IPS-18a (cell line): ENCODE results near the gene CYP39A1.

ENCODE experiments used
- H3K27ac ChIP-seq: one replicate; pipeline ENCODE4 v1.5.1; 2013; ENCODE audit warnings: low read length
- H3K27me3 ChIP-seq: one replicate; pipeline ENCODE4 v1.6.1; 2013; ENCODE audit warnings: mild to moderate bottlenecking, low read length; ENCODE audit not compliant: control insufficient read depth, insufficient read depth
- H3K36me3 ChIP-seq: one replicate; pipeline ENCODE4 v1.6.1; 2013; ENCODE audit warnings: low read depth, low read length; ENCODE audit not compliant: control insufficient read depth
- H3K4me1 ChIP-seq: one replicate; pipeline ENCODE4 v1.6.1; 2013; ENCODE audit warnings: low read depth, low read length; ENCODE audit not compliant: control insufficient read depth
- H3K4me3 ChIP-seq: one replicate; pipeline ENCODE4 v1.5.1; 2013; ENCODE audit warnings: low read length
- H3K9ac ChIP-seq: one replicate; pipeline ENCODE4 v1.6.1; 2013; ENCODE audit warnings: mild to moderate bottlenecking, low read length, moderate library complexity
- H3K9me3 ChIP-seq: one replicate; pipeline ENCODE4 v1.6.1; 2013; ENCODE audit warnings: low read depth, low read length; ENCODE audit not compliant: control insufficient read depth

The CYP39A1 gene

GRCh38 chr6:46509981-46510510 lies 142.6 kb downstream of the CYP39A1 start:
- Histone ChIP-seq H3K27ac (no peak overlapping the region), H3K36me3 (no peaks in the 10 kb centered on the region), H3K4me3 (no peak overlapping the region), H3K4me1 (no peaks in the 10 kb centered on the region), H3K9ac (no peak overlapping the region), H3K9me3 (no peaks in the 10 kb centered on the region), H3K27me3 (no peaks in the 10 kb centered on the region)

DNA sequence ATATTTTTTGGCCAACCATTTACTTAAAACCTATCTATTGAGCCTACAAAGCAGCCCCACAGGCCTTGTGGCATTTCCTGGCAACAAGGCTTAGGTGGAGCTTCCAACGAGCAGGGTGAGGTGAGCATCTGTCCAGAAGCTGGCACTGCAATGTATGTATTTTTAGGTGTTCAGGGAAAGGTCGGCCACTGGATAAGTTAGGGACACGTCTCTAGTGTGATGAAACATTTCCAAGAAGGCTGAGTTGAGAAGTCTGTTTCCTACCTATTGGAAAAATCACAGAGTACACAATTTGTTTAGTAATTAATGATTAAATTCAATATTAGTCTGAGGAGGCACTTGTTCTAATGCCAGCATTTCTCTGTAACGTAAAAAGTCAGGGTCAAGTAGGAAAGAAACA lies 143.6 kb downstream of the CYP39A1 start:
- H3K27me3 ChIP-seq, result no peaks in the 10 kb centered on the region
- H3K36me3 ChIP-seq, result no peaks in the 10 kb centered on the region
- no peak overlapping the region for H3K4me3 ChIP-seq
- no peaks in the 10 kb centered on the region for H3K9me3 ChIP-seq
- H3K9ac ChIP-seq, result no peak overlapping the region
- no peaks in the 10 kb centered on the region for H3K4me1 ChIP-seq
- H3K27ac ChIP-seq, result no peak overlapping the region

GRCh38 chr6:46507426-46507825 lies 145.2 kb downstream of the CYP39A1 start:
- H3K36me3 ChIP-seq, result no peaks in the 10 kb centered on the region
- H3K4me3 ChIP-seq, result no peak overlapping the region
- no peaks in the 10 kb centered on the region for H3K9me3 ChIP-seq
- H3K9ac ChIP-seq, result no peak overlapping the region
- no peaks in the 10 kb centered on the region for H3K27me3 ChIP-seq
- H3K27ac ChIP-seq, result no peak overlapping the region
- H3K4me1 ChIP-seq, result no peaks in the 10 kb centered on the region

DNA sequence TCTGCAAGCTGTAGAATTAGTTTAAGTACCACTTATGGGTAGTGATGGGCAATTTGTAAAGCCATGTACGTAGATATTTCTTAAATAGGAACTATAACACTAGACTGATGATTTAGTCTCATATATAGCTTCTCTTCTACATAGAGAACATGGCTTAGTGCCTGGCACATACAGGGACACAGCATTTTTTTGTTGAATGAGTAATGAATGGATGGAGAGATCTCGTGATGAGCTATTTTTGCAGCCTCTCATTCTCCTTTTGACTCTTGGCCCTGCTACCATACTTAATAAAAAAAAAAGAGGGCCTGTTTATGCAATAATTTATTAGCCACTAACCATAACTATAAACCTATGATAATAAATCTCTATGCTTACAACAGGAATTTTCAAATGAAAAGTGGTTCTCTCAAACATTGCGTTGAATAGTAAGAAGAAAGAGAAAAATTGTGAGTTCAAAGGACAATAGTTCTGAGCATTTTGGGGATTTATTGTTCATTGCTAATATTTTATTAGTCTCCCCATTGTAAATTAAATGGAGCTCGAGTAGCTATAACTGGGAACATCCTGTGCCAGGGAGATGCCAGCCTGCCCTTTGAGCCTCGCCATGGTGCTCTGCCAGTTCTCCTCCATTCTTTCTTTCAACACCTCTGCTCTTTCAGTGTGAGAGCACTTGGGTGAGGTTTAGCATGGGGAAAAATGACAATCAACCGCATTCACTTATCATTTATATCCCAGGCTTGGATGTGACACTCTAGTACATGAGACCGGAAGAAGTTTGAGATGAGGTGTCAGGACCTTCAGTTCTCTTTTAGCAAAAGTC lies 146.7 kb downstream of the CYP39A1 start:
- H3K9ac ChIP-seq, result no peak overlapping the region
- H3K36me3 ChIP-seq, result no peaks in the 10 kb centered on the region
- no peaks in the 10 kb centered on the region for H3K4me1 ChIP-seq
- H3K27ac ChIP-seq, result no peak overlapping the region
- no peak overlapping the region for H3K4me3 ChIP-seq
- no peaks in the 10 kb centered on the region for H3K9me3 ChIP-seq
- no peaks in the 10 kb centered on the region for H3K27me3 ChIP-seq

DNA sequence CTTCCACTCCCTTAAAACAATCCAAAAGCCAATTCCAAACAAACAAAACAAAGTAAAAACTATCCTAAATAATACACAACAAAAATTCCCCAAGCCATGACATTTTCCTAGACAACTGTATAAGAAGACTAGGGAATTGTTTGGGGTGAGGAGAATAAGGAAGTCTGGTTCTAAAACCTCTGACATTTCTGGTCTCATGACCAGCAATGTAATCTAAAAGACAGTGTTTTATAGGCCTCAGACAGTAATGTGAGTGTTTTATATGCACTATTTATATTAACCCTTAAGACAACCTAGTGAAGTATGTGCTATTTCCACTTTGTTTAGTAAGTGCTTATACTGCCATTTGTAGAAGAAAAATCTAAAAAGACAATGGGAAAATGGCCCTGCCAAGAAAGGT lies 148.4 kb downstream of the CYP39A1 start:
- Histone ChIP-seq H3K9me3 (no peaks in the 10 kb centered on the region), H3K36me3 (no peaks in the 10 kb centered on the region), H3K27ac (no peak overlapping the region), H3K4me1 (no peaks in the 10 kb centered on the region), H3K4me3 (no peak overlapping the region), H3K9ac (no peak overlapping the region), H3K27me3 (no peaks in the 10 kb centered on the region)

- Histone ChIP-seq H3K27ac (no peak overlapping the region), H3K4me3 (no peak overlapping the region), H3K27me3 (no peaks in the 10 kb centered on the region), H3K9me3 (no peaks in the 10 kb centered on the region), H3K36me3 (no peaks in the 10 kb centered on the region), H3K4me1 (no peaks in the 10 kb centered on the region), H3K9ac (no peak overlapping the region)
These were observed 150.0 kb downstream of the CYP39A1 start for GRCh38 chr6:46502486-46503119.

DNA sequence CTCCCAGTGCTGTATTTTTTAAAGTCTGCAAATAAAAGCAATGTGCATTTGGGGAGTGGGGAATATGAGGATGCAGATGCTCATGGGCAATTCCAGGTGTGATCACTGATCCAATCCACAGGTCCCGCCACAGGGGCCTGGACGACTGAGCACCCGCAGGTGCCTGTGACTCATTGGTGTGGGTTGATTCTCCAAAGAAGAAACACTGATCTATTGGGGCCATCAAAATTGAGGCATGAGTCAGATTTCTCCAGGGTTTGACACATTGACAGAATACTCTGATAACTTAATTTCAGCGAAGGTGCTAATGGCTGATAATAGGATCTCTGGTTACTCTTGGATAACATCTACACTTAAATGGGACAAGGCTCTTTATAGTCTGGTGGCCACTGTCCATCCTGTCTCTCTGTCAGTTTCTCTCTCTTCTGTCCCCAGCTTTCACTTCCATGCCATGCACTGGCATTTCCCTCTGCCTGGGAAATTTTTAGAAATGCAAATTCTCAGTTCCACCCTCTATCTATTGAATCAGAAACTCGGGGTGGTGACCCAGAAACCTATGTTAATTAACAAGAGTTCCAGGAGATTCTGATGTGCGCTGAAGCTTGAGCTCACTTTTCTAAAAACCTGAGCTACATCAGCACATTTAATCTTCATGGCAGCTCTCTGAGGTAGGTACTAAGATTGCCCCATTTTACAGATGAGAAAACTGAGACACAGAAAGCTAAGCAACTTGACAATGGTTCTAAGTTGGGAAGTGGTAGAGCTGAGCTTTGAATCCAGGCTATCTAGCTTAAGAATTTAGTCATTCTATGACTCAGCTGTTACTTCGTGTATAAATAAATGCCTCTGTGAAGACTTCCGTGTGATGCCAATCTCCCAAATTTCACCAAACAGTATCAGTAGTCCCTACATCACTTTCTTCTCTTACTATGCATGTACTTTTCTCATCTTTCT lies 151.2 kb downstream of the CYP39A1 start:
- Histone ChIP-seq H3K27me3 (no peaks in the 10 kb centered on the region), H3K9me3 (no peaks in the 10 kb centered on the region), H3K9ac (no peak overlapping the region), H3K4me3 (no peak overlapping the region), H3K4me1 (no peaks in the 10 kb centered on the region), H3K36me3 (no peaks in the 10 kb centered on the region), H3K27ac (no peak overlapping the region)

- Histone ChIP-seq H3K36me3 (no peaks in the 10 kb centered on the region), H3K9ac (no peak overlapping the region), H3K27ac (no peak overlapping the region), H3K4me1 (no peaks in the 10 kb centered on the region), H3K4me3 (no peak overlapping the region), H3K27me3 (no peaks in the 10 kb centered on the region), H3K9me3 (no peaks in the 10 kb centered on the region)
These were observed 152.2 kb downstream of the CYP39A1 start for GRCh38 chr6:46500382-46500781.
